A549 (cell line): Measurements from ENCODE around the gene ADAMTS16.

ENCODE experiments used
- CEBPB ChIP-seq, 2 experiments: fragments of >200 bp in 1 of 2; sonication (Bioruptor Twin) in 1 of 2; formaldehyde crosslinking in 1 of 2; IDR thresholded peaks; 2 replicates each; pipeline ENCODE4 v1.6.1; 2012 to 2016
- EP300 ChIP-seq, 2 experiments: fragments of >200 bp; sonication (Bioruptor Twin); formaldehyde crosslinking; IDR thresholded peaks; 2 replicates in 1 of 2; 3 replicates in 1 of 2; pipeline ENCODE4 v1.6.1; 2016 to 2017
- HDAC2 ChIP-seq: fragments of 200-600 bp; sonication (generic); IDR thresholded peaks from 2 replicates; pipeline ENCODE4 v1.6.1; 2016
- HEYL ChIP-seq: fragments of 250-450 bp; sonication (Bioruptor Pico); IDR thresholded peaks from 2 replicates; pipeline ENCODE4 v1.8.0; 2021; ENCODE audit warnings: mild to moderate bottlenecking, moderate library complexity
- HOXA7 ChIP-seq: fragments of 250-450 bp; sonication (Bioruptor Pico); IDR thresholded peaks from 2 replicates; pipeline ENCODE4 v1.5.0; 2020; ENCODE audit warnings: mild to moderate bottlenecking, moderate library complexity
- POLR2A ChIP-seq: IDR thresholded peaks from 2 replicates; pipeline ENCODE4 v1.6.1; 2012; ENCODE audit warnings: mild to moderate bottlenecking, low read length
- RFX5 ChIP-seq: fragments of 450-650 bp; IDR thresholded peaks from 2 replicates; pipeline ENCODE4 v1.7.1; 2014; ENCODE audit warnings: antibody characterized with exemption, mild to moderate bottlenecking, moderate library complexity
- SREBF2 ChIP-seq: fragments of 450-650 bp; IDR thresholded peaks from 2 replicates; pipeline ENCODE4 v1.6.1; 2014; ENCODE audit warnings: mild to moderate bottlenecking, moderate library complexity
- TFCP2L1 ChIP-seq: fragments of 250-450 bp; sonication (Bioruptor Pico); IDR thresholded peaks from 2 replicates; pipeline ENCODE4 v1.5.0; 2021; ENCODE audit warnings: mild to moderate bottlenecking
- TF ChIP-seq, protein P1 (sequence below): fragments of >200 bp; sonication (Bioruptor Twin); formaldehyde crosslinking; IDR thresholded peaks from 3 replicates; pipeline ENCODE4 v1.5.1; 2016

DNA sequence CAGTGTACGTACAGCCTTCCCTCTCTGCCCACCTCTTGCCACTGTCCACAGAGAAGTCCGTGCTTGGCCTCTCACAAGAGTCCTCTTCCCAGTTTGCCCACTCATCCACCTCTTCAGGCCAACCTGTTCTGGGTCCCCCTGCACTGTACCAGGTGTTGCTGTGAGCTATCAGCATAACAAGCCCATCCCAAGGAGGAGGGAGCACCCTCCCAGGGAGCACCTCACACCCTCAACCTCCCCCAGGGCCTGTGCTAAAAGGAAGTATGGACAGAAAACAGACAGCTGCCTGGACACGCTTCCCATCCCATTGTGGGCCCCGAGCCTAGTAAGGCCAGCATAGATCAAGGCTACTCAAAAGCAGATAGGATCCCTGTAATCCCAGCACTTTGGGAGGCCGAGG lies 168.2 kb downstream of the ADAMTS16 start:
- no peak for TF ChIP-seq EP300 (IDR thresholded peaks at IDR 0.05)
- TF ChIP-seq HDAC2 = no peak
- TF ChIP-seq, protein P1, sequence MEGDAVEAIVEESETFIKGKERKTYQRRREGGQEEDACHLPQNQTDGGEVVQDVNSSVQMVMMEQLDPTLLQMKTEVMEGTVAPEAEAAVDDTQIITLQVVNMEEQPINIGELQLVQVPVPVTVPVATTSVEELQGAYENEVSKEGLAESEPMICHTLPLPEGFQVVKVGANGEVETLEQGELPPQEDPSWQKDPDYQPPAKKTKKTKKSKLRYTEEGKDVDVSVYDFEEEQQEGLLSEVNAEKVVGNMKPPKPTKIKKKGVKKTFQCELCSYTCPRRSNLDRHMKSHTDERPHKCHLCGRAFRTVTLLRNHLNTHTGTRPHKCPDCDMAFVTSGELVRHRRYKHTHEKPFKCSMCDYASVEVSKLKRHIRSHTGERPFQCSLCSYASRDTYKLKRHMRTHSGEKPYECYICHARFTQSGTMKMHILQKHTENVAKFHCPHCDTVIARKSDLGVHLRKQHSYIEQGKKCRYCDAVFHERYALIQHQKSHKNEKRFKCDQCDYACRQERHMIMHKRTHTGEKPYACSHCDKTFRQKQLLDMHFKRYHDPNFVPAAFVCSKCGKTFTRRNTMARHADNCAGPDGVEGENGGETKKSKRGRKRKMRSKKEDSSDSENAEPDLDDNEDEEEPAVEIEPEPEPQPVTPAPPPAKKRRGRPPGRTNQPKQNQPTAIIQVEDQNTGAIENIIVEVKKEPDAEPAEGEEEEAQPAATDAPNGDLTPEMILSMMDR = no peak
- no peak for TF ChIP-seq RFX5
- TF ChIP-seq POLR2A = no peak
- TF ChIP-seq HOXA7 = no peak
- TF ChIP-seq TFCP2L1 = no peak
- no peak for TF ChIP-seq SREBF2
- TF ChIP-seq CEBPB (IDR thresholded peaks at IDR 0.05) = no peak
- TF ChIP-seq HEYL (CRISPR knock-in tag) = no peak
